Suppressor macrophage treated with lipopolysaccharide for 4 hours (primary cell): Measurements from ENCODE around the gene PDE4D.
A peak's percentile ranks its signal among the peaks of the same experiment; 100 is the strongest.

Experiments used
- DNase-seq: peaks from one replicate; pipeline ENCODE4 v3.0.0-alpha.2; 2020

Gene PDE4D

DNA sequence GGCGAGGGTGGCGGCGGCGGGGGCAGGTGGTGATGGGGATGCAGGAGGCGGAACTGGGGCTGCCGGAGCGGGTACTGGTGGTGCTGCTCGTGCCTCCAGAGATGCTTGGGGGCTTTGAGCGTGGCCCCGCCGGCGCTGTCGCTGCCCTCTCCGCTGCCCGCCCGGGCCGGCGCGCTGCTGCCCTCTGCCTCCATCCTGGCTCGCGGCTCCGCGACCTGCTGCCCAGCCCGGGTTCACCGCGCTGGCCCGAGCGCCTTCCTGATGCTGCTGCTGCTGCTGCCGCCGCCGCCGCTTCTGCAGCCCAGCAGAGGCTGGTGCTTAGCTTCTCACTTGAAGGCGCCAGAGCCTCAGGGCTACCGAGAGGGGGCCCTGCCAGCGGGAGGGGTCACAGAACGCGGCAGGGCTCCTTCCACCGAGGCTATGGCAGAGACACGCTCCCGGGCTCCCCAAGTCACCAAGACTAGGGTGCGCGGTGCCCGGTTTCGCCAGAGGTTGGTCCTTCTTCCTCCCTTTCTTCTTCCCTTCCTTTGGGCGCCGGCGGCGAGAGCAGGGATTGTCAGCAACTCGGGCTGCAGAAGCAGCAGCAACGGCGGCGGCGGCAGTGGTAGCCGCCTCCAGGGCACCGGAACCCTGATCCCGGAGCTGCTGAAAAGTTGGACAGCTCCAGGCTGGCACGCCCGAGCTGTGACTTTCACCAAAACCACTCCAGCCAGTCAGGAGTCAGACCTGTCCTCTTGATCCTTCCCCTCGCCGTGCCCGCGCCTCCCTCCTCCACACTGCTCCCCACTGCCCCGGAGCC is at the start of gene PDE4D:
Gene PDE4D (minus strand): TSS at position 298 of the 799 bp plus-strand sequence.
- peak; percentile 64 for DNase-seq

DNA sequence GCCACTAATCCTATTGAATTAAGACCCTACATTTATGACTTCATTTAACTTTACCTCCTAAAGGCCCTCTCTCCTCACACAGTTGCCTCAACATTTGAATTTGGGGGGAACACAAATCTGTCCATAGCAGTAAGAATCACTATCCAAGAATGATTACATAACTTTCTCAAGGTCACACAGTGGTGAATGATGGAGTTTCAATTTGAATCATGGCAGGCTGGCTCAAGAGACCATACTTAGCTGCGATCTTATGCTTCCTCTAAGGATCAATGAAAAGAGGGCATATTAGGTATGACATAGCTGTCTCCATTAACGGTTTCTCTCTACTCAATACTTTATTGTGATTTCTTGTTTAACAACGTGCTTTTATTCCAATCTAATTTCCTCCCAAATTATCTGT is 44.1 kb upstream of the PDE4D start:
- no peak for DNase-seq

DNA sequence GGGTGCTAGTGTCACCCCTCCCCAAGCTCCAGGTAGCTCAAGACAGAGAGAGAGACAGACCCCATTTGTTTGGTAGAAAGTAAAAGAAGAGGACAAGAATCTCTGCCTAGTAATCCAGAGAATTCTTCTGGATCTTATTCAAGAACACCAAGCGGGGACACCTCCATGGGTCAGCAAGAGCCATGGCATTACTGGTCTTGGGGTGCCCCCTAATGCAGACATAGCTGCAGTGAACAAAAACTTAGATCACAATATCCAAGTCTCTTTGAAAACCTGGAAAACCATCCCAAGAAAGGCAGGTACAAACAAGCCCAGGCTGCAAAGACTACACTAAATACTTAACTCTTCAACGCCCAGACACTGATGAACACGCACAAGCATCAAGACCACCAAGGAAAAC is 29.9 kb upstream of the PDE4D start:
- DNase-seq, result no peak

DNA sequence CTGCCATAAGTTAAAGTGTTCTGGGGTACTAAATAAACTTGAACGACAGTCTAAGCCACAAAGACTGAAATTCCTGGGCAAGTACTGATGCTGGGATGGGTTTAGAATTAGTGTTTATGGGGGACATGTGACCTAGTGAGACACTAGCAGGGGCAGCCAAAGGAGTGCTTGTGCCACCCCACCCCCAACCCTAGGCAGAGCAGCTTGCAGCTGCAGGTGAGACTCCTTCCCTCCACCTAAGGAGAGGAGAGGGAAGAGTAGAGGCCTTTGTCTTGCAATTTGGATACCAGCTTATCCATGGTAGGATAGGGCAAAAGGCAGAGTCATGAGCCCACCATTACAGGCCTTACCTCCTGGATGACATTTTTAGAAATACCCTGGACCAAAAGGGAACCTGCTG is 28.7 kb upstream of the PDE4D start:
- DNase-seq, result no peak

DNA sequence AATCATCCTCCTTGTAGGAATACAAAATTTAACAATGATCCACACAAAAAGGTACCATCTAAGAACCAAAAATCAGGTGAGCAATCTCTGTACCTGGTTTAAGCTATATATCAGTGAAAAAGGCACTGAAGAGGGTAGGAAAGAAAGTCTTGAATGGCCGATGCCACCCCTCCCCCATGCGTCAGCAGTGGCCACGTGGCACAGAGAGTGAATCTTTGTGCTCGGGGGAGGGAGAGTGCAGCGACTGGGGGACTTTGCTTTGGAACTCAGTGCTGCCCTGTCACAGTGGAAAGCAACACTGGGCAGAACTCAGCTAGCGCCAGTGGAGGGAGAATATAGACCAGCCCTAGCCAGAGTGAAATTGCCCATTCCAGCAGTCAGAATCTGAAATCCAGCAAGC is 28.3 kb upstream of the PDE4D start:
- no peak for DNase-seq

DNA sequence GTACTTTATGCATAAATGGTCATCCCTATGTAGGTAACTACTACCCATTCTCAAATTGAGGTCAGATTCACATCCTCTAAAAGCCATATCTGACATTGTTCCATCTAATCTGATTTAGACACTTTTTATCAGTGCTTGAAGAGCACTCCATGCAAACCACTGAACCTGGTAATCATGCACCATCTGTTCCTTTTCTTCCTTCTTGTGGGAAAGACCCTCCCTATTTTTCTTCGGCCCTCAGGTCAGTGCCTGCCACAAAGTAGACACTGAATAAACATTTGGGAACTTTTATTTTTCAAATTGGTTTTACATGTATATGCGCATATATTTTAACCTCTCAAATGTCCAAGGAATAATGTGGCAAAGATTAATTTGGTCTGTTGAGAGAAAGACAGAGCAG is 26.0 kb upstream of the PDE4D start:
- no peak for DNase-seq

DNA sequence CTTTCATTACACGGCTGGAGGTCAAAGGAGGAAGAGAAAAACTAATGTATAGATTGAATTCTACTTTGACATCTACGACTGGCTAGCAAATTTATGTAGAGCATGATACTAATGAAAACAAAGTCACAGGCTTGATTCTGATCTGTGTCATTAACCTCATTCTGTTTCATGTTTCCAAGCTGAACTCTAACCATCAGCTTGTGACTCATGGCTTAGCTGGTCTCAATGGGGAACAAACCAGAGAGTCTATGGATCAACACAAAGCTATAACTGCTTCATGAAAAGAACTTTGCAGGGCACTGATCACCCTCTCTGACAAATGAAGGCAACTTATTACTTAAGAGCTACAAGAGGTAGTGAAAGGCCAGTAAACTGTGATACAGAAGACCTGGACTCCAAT is 23.6 kb upstream of the PDE4D start:
- DNase-seq, result no peak

DNA sequence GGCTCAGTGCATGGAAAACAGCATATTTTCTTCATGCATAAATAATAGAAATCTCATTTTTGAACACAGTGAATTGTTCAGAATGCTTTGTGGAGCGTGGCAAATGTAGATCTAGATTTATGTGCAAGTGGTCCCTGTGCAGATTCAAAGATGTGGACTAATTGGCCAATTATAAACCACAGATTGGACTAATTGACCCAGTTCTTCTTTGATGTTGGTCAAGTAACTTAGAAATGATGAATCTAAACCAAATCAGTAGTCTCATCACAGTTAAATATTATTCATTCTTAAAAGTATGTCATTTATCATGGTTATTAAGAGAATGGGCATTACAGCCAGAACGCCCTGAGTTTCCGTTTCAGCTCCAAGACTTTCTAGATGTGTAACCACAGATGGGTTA is 11.7 kb upstream of the PDE4D start:
- no peak for DNase-seq

DNA sequence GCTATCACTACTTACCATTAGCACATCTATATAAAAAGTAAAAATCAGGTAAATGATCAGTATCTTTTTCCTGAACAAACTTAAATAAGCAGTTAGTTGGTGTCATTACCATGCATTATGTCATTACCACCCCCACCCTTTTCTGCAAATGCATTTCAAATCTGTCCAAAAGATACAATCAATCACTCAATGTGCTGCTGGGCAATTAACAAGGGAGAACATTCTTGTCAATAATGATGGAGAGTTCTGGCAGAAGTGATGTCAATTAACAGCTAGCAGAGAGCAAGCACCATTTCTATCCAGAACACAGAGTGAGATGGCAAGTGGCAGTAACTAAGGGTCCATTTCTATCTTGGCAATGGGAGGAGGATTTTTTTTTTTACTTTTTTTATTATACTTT is 3.5 kb upstream of the PDE4D start:
- DNase-seq, result no peak

DNA sequence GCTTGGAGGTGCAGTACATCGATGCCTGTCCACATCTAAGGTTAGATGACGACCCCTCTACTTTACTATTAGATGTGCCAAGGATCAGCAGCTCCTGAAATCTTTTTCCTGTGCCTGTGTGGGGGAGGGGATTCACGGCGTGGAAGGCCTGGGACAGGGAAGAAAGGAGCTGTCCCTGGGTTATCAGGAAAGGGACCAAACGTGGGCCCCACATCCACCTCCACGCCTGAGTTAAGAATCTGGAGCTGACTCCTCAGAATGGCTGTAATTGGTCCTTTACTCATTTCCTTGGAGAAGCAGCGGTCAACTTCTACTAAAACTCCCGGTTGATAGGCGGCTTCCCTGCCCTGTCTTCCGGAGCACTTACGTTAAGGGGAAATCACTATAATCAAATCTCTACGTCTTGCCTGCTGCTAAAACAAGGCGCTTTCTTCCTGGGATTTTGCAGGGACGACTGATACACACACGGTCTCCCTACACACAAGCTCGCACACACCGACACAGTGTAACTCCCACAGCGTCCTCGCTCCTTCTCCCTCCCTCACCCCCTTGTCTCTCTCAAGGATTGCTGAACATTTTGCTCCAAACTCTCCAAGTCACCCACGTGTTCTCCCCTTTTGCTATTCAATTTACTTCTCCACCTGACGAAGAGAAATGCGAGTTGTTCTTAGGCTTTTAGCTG is 1.4 kb downstream of the PDE4D start:
- no peak for DNase-seq

DNA sequence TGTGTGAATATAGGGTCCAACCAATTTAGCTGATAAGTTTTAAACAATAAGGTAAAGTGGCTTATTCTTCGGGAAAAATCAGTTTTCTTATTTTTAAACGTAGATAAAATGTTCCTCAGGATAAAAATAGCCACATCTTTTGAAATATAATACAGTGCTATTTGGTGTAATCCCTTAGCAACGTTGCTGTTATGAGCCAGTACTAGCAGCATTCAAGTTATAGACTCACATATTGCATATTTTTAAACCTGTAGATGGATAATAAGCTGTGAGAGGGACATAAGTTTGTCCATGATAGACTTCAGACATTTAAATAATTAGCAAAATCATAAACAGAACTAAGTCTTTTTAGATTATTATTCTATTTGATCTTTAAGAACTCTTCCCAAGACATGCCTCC is 6.3 kb downstream of the PDE4D start:
- no peak for DNase-seq

DNA sequence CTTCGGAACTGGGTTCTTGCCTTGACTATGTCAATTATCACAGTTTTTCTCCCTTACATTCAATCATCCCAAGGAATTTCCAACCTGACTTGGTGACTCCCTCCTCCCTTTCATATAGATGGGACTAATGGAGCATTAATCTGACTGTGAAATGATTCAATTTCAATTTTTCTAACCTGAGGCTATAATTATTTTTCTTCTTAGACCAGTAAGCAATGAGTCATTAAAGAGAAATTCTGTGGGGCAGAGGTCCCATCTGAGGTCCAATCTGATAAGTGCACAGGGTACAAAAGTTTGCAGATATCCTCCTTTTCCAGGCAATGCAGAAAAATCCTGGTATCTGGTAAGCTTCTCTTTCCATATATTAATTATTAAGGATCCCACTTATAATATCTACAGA is 18.9 kb downstream of the PDE4D start:
- no peak for DNase-seq

DNA sequence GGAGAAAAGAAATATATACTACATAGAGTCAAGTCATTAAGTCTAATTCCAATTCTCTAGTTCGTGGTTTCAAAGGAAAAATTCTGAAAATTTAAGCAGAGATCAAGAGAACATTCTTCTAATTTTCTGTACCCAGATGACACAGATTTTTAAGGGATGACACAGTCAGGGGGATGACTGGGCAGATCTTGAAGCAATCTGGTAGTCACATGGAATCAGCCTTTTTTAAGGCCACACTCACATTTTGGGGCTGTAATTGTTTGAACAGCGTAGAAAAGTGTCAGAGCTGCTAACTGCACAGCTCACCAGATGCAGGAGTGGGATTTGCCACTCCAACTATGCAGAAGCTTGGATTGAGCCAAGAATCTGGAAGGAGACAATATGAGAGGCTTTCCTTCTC is 20.4 kb downstream of the PDE4D start:
- DNase-seq, result no peak

DNA sequence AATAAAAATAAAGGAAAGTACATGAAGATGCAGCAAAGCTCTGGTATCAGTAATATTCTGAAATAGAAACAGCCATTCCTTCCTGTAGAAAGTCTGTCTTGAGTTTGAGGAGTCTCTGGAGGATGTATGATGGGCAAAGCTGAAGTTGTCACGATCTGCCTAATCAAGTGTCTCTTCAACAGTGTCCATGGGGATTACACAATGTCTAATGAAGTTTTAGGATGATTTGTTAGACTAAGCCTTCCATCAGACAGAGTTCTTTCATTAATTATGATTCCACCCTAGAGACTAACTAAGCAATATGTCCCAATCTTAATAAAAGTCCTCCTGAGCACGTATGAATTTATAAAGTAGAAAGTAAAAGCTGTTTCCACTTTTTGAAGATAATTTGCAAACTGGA is 26.9 kb downstream of the PDE4D start:
- DNase-seq, result no peak

DNA sequence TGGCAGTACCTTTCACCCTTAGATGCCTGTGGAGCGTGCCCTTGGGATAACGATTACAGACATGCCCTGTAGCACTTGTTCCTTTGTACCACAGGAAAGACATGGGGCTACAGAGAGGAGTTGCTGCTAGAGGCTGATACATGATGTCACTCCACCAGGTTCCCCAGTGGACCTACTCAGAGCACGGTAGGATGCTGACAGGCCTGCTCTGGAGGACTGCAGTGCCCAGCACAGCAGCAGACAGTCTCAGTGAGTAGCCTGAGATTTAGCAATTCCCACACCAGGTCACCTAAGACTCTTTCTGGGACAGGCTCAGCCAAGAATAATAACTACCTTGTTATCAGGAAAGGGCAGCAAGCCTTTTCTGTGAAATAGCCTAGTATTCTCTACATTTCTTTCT is 28.8 kb downstream of the PDE4D start:
- DNase-seq, result no peak

DNA sequence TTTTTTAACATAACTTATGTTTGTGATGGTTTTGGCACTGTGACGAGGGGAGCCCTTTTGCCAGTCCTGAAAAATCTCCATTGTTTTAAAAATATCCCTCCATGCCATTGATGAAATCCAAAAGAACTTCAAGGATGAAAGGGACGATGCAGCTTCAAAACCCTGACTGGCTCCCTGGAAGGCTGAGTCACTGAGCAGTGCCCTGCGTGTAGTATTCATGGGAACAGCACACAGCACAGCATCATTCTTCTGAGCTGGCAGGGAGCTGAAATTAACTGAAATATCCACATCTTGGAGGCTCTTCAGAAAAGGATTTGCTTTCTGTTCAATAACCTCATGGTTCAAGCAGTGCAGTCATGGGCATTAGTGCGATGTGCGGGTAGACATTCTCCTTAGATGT is 29.7 kb downstream of the PDE4D start:
- no peak for DNase-seq

DNA sequence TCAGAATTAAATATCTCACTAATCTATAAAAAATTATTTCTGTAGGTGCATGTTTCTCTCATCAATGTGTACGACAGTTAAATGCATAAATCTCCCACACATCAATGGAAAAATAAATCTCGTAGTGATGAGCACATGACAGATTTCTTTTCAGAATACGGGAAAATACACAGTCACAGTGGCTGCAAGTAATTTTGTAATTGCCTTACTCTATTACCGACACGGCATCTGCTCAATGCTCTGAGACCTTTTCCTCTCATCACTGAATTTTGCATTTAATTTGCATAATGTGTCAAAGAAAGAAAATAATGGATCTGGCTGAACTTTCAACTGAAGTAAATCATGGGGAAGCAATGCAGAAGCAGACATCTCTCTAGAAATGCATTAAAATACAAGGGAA is 37.2 kb downstream of the PDE4D start:
- DNase-seq, result no peak

DNA sequence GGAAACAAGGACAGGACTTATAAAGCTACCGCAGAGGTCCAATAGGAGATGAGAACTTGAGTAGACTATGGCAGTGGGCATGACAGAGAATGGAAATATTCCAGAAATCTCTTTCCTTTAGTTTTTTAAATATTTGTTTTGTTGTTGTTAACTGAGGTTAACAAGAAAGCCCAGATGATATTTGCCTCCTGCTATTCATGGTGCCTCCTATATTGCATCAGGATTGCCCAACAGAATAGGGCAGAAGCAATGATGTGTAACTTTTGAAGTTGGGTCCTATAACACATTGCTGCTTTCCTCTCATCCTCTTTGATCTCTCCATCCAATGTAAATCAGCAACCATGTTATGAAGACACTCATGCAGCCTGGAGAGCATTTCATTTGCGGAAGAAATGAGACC is 42.8 kb downstream of the PDE4D start:
- no peak for DNase-seq

DNA sequence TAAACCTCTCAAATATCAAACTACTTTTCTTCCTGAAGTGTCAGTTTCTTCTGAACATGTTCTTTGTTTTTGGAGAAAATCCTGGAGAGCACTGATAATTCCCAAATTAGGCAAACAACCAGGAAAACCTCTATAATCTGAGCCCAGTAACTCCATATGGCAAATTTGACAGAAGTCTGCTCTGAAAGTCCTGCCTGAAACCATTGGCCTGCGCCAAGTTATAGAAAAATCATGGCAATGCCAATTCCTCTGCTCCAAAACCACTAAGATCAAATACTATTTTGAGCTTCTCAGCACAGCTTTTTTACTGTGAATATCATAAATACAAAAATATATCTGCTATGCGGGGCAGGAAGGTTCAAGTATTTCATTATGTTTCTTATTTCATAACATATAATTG is 45.9 kb downstream of the PDE4D start:
- no peak for DNase-seq

DNA sequence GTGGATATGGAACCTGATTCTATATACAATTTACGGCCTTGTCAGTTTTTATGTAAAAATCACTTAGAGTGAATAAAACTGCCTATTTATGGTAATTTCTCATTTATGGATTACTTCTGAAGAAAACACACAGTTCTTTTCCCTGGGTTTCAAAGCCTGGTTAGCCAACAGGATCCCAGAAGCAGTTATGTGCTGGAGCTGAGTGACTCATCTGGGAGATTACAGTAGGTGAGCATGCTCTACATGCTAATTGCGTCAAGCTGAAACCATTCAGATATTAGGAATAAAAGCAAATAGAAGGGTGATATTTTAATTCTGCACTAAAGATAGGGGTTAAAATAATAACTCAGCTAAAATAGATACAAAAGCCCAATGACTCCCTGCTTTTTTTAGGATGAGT is 47.8 kb downstream of the PDE4D start:
- no peak for DNase-seq

DNA sequence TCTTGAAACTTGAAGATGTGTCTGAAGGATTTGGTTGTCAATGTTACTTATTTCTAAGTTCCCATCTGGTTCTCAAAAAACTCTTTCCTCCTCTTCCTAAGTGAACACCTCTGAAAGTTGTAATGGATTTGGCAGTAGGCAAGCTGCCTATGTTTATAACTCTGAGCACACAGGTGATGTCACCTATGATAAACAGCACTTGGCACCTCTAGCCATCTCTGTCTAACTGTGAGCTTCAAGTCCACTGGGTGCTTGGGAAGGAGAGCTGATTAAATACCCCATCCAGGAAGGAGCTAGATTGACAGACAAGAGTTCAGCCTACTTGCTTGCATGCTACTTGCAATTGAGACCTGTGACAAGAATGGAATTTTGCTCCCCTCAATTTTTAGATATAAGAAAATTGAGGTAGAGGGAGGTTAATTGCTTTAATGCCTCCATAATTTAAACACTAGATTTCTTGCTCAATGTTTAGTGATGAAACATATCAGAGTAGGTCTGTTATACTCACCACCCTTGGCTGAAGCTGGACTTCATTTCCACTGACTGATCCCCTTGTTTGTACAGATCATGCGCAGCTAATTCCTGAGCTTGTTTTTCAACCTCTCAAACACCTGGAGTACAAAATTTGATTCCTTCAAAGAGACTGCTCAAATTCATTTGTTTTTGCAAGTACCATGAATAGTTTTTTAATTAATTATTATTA is 49.9 kb downstream of the PDE4D start:
- no peak for DNase-seq

DNA sequence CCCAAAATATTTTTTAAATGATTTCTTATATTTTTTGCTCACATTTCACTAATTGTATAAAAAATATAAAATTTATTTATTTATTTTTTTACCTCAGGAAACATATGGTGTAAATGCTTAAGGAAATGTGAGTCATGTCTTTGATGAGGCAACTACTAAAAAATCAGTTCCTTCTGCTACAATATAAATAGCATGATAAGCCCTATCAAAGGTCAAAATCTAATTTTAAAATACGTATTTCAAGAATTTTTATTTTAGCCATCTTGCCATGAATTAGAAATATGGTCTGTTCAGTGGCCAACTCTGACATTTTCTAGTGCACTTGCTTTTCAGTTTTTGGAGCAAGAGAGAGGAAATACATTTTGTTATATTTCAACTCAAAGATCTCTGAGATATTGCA is 50.5 kb downstream of the PDE4D start:
- peak; percentile 14 for DNase-seq

DNA sequence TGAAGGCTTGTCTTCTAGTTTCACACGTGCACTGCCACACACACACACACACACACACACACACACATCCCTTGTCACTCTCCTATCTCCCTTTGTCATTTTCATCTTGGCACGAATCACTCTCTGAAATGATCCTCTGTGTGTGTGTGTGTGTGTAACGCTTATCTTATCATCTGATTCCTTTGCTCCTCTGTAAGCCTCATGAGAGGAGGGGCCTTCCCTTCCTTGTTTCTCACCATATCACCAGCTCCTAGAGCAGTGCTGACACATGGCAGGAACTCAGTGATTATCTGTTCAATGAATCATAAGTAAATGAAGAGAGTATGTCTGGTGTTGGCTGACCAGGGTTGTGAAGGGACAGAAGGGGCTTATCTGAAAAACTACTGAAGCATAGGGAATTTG is 53.3 kb downstream of the PDE4D start:
- DNase-seq, result no peak

DNA sequence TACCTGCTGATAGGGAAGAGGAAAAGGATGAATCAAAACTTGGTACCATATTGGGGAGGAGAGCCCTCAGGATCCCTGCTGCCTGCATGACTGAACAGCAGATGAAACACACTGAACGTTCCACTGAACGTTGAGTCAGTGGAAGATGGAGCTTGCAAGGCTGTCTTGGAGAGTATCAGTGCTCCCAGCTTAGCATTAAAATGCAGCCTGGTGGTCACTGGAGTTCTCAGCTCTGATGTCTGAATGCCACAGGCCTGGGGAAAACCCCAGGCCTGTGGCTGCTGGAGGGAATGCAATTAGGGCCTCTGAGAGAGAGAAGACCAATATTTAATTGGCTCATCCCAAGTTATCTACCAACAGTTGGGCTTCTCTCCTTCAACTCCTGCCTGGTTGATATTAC is 54.5 kb downstream of the PDE4D start:
- DNase-seq, result no peak
